ENCODE results near the gene GNB3. TPM values are rescaled to one million over a fixed set of nuclear protein-coding genes. Genes with fewer than 3 reads are reported as not detected.

GNB3 gene
- total and polyA plus RNA-seq, 9 of the 15 experiments (the other 6 are each of a cell fraction or from before 2014, with no cell fraction given), result 1.4 to 5.8 (median 2.0) TPM

- no peak overlapping the region for H3K9ac ChIP-seq (ENCODE audit: insufficient read depth in 1 of 2, low read depth in 2 of 2, low read length in 2 of 2)
- H3K79me2 ChIP-seq (ENCODE audit: control insufficient read depth, insufficient read depth, low read length), result peaks cover 24% of the 10 kb centered on the region
- peaks cover 9 to 37% of the 10 kb centered on the region in 2 experiments; a peak in 4 of 5 replicates for H3K4me1 ChIP-seq (replicated peaks in 1 of 2; ENCODE audit: control insufficient read depth in 2 of 2, insufficient read depth in 2 of 2, low read length in 2 of 2)
- TF ChIP-seq EGR1 (conservative IDR thresholded peaks at IDR 0.05), result no peak
- TF ChIP-seq ZNF12 (CRISPR knock-in tag; IDR thresholded peaks at IDR 0.05), result no peak
- no peak for TF ChIP-seq FOXK2 (conservative IDR thresholded peaks at IDR 0.05 in 1 of 2, IDR thresholded peaks at IDR 0.05 in 1 of 2; ENCODE audit: low read depth in 2 of 2)
- no peak for TF ChIP-seq POLR2AphosphoS5 (IDR thresholded peaks at IDR 0.05; ENCODE audit: control insufficient read depth, insufficient read depth, low read depth, low read length)
- TF ChIP-seq SOX6 (IDR thresholded peaks at IDR 0.05), result no peak
- no peak for TF ChIP-seq RBM25 (IDR thresholded peaks at IDR 0.05; ENCODE audit: low read depth, low read length, severe bottlenecking)
- no peak for TF ChIP-seq ZNF561 (CRISPR knock-in tag; conservative IDR thresholded peaks at IDR 0.05)
- no peak for TF ChIP-seq TAF7 (tag; IDR thresholded peaks at IDR 0.05)
- no peak for TF ChIP-seq MTA1 (IDR thresholded peaks at IDR 0.05; ENCODE audit: borderline replicate concordance)
- no peak for TF ChIP-seq NR2C2 (CRISPR knock-in tag; IDR thresholded peaks at IDR 0.05)
- no peak for TF ChIP-seq NR2C2 (tag; IDR thresholded peaks at IDR 0.05)
- TF ChIP-seq ZNF76 (CRISPR knock-in tag; IDR thresholded peaks at IDR 0.05; ENCODE audit: borderline replicate concordance), result no peak
- no peak for TF ChIP-seq ZNF696 (CRISPR knock-in tag; conservative IDR thresholded peaks at IDR 0.05)
- no peak for TF ChIP-seq ZNF589 (CRISPR knock-in tag; IDR thresholded peaks at IDR 0.05; ENCODE audit: low read depth)
- TF ChIP-seq ZNF140 (CRISPR knock-in tag; IDR thresholded peaks at IDR 0.05), result no peak
- TF ChIP-seq SMARCE1 (IDR thresholded peaks at IDR 0.05), result no peak
- FAIRE-seq (no peak), ATAC-seq (no peak), DNase-seq (ENCODE audit: extremely low read depth in 1 of 4, low spot score in 3 of 4) (no peak)
- H3K27me3 ChIP-seq (ENCODE audit: control insufficient read depth in 2 of 2, insufficient read depth in 2 of 2, low read length in 2 of 2), result no peaks in the 10 kb centered on the region
- WGBS (ENCODE audit: insufficient coverage, low coverage, missing lambda C conversion rate), result 71% methylated on average over 4 of the region's 4 CpGs
- no peak overlapping the region for H3K4me3 ChIP-seq
- H3K36me3 ChIP-seq (ENCODE audit: control insufficient read depth, insufficient read depth, low read length), result peaks cover 47% of the 10 kb centered on the region; the same call in 2 of the 3 replicates
- H3K4me2 ChIP-seq (ENCODE audit: insufficient read depth, low read length), result no peak overlapping the region
- in situ Hi-C loops (cut with MboI) (no loop called here), intact Hi-C loops (cut with micrococcal nuclease) (no loop called here)
- BruUV-seq (replicated peaks), result no TSS peak
- H3K9me3 ChIP-seq (replicated peaks; ENCODE audit: control insufficient read depth, insufficient read depth, low read depth, low read length), result no peaks in the 10 kb centered on the region
- no peak overlapping the region for H3K27ac ChIP-seq (ENCODE audit: extremely low read depth, low read depth, low read length)
- H3K9me1 ChIP-seq (ENCODE audit: control insufficient read depth, insufficient read depth, low read length), result no peaks in the 10 kb centered on the region
- CTCF ChIA-PET (ENCODE audit: low intra/inter-chr PET ratio), result interaction anchor here (0.6 kb wide), 1 partner anchor 65 kb away, joined by 5 read pairs; no protein-coding TSS in a partner anchor
- no peak overlapping the region for H2AFZ ChIP-seq (ENCODE audit: low read depth, low read length)
- POLR2A ChIA-PET, result interaction anchor here (0.6 to 3.9 kb wide), 6 partner anchors 8 to 470 kb away, joined by 3 to 24 read pairs (median 4); no protein-coding TSS in a partner anchor
- no peaks in the 10 kb centered on the region for H4K20me1 ChIP-seq (replicated peaks; ENCODE audit: control insufficient read depth, insufficient read depth, low read length)
Observed at GRCh38 chr12:6832125-6832524, 8.6 kb upstream of the GNB3 start.

All from K562 (cell line).